A549 (cell line): Measurements from ENCODE around the gene PCDHGA6. TPM values are rescaled to one million over a fixed set of nuclear protein-coding genes. Genes with fewer than 3 reads are reported as not detected.
"Not testable (repeated sequence)": the region's sequence is repeated elsewhere in the genome, so short reads cannot be mapped to it uniquely, and the experiment has no call there.

Experiments used
- ATAC-seq, 2 experiments: fragments of 200-7000 bp in 1 of 2; fragments of >200 bp in 1 of 2; cut with Nextera tagmentation in 1 of 2; cut with Tn5 transposase in 1 of 2; 3 replicates each; pipeline versions ENCODE4 v1.8.0 to v1.9.1; 2018 to 2020; ENCODE audit warnings: mild to moderate bottlenecking in 1 of 2, moderate library complexity in 1 of 2
- CTCF ChIA-PET: fragments of 300-600 bp; sonication (Branson Sonifier 250); formaldehyde crosslinking; extraction: SDS; loops from one replicate; lab custom pipeline; 2021; ENCODE audit warnings: antibody characterized with exemption, inconsistent platforms; lab: Yijun Ruan, JAX
- POLR2A ChIA-PET: fragments of 350-600 bp; formaldehyde crosslinking; extraction: SDS; loops from one replicate; lab custom pipeline; 2021; ENCODE audit warnings: antibody characterized with exemption, inconsistent platforms; lab: Yijun Ruan, JAX
- DNase-seq, 2 experiments: peaks; one replicate each; pipeline versions ENCODE4 v3.0.0 to v3.0.0-alpha.2; 2011 to 2016; ENCODE audit warnings: low read depth in 1 of 2, low spot score in 1 of 2
- FAIRE-seq: peaks from 2 replicates; lab custom pipeline; 2011; peaks lifted over from hg19 to GRCh38; lab: Jason Lieb, UNC
- H3K27ac ChIP-seq, 2 experiments: fragments of >200 bp; sonication (Bioruptor Twin); formaldehyde crosslinking; 3 replicates each; pipeline ENCODE4 v1.5.1; 2016 to 2017
- H3K4me1 ChIP-seq: fragments of >200 bp; sonication (Bioruptor Twin); formaldehyde crosslinking; 3 replicates; pipeline ENCODE4 v1.6.1; 2016
- H3K4me2 ChIP-seq: fragments of >200 bp; sonication (Bioruptor Twin); formaldehyde crosslinking; 3 replicates; pipeline ENCODE4 v1.6.1; 2016
- H3K4me3 ChIP-seq: fragments of >200 bp; sonication (Bioruptor Twin); formaldehyde crosslinking; 3 replicates; pipeline ENCODE4 v1.5.1; 2016
- H3K9me3 ChIP-seq: fragments of >200 bp; sonication (Bioruptor Twin); formaldehyde crosslinking; 3 replicates; pipeline ENCODE4 v1.6.1; 2016
- CHD2 ChIP-seq: fragments of 150-350 bp; IDR thresholded peaks from 2 replicates; pipeline ENCODE4 v1.6.1; 2014; ENCODE audit warnings: low read length; ENCODE audit not compliant: partially characterized antibody
- EHF ChIP-seq: fragments of 250-450 bp; sonication (Bioruptor Pico); IDR thresholded peaks from 2 replicates; pipeline ENCODE4 v1.5.0; 2020; ENCODE audit warnings: mild to moderate bottlenecking
- FOSL2 ChIP-seq, 2 experiments: fragments of 450-650 bp in 1 of 2; fragments of >200 bp in 1 of 2; sonication (Bioruptor Twin) in 1 of 2; formaldehyde crosslinking; IDR thresholded peaks; 2 replicates each; pipeline versions ENCODE4 v1.5.0 to v1.6.1; 2016 to 2020; ENCODE audit warnings: mild to moderate bottlenecking in 1 of 2, moderate library complexity in 1 of 2
- HDAC2 ChIP-seq: fragments of 200-600 bp; sonication (generic); IDR thresholded peaks from 2 replicates; pipeline ENCODE4 v1.6.1; 2016
- HEYL ChIP-seq: fragments of 250-450 bp; sonication (Bioruptor Pico); IDR thresholded peaks from 2 replicates; pipeline ENCODE4 v1.8.0; 2021; ENCODE audit warnings: mild to moderate bottlenecking, moderate library complexity
- HOXA7 ChIP-seq: fragments of 250-450 bp; sonication (Bioruptor Pico); IDR thresholded peaks from 2 replicates; pipeline ENCODE4 v1.5.0; 2020; ENCODE audit warnings: mild to moderate bottlenecking, moderate library complexity
- HOXB13 ChIP-seq: fragments of 250-450 bp; sonication (Bioruptor Pico); IDR thresholded peaks from 2 replicates; pipeline ENCODE4 v1.5.0; 2020; ENCODE audit warnings: low read depth, mild to moderate bottlenecking, moderate library complexity
- JUNB ChIP-seq: fragments of >200 bp; sonication (Bioruptor Twin); formaldehyde crosslinking; IDR thresholded peaks from 2 replicates; pipeline ENCODE4 v1.6.1; 2016
- KDM1A ChIP-seq: fragments of 200-600 bp; sonication (generic); IDR thresholded peaks from 2 replicates; pipeline ENCODE4 v1.6.1; 2016; ENCODE audit warnings: low read depth, mild to moderate bottlenecking
- MAFK ChIP-seq: fragments of 450-650 bp; IDR thresholded peaks from 2 replicates; pipeline ENCODE4 v1.6.1; 2014; ENCODE audit not compliant: partially characterized antibody
- NFE2L2 ChIP-seq: fragments of 150-350 bp; conservative IDR thresholded peaks from 2 replicates; pipeline ENCODE4 v1.6.1; 2014; ENCODE audit warnings: low read length
- RAD21 ChIP-seq, 2 experiments: fragments of >200 bp in 1 of 2; sonication (Bioruptor Twin) in 1 of 2; formaldehyde crosslinking in 1 of 2; IDR thresholded peaks in 1 of 2; conservative IDR thresholded peaks in 1 of 2; 2 replicates in 1 of 2; 3 replicates in 1 of 2; pipeline ENCODE4 v1.6.1; 2012 to 2018; ENCODE audit warnings: inconsistent platforms in 1 of 2
- RFX5 ChIP-seq: fragments of 450-650 bp; IDR thresholded peaks from 2 replicates; pipeline ENCODE4 v1.7.1; 2014; ENCODE audit warnings: antibody characterized with exemption, mild to moderate bottlenecking, moderate library complexity
- RNF2 ChIP-seq: fragments of 200-600 bp; sonication (generic); IDR thresholded peaks from 2 replicates; pipeline ENCODE4 v1.6.1; 2016; ENCODE audit warnings: low read depth, mild to moderate bottlenecking, antibody characterized with exemption, moderate library complexity, borderline replicate concordance
- SREBF2 ChIP-seq: fragments of 450-650 bp; IDR thresholded peaks from 2 replicates; pipeline ENCODE4 v1.6.1; 2014; ENCODE audit warnings: mild to moderate bottlenecking, moderate library complexity
- ZFP36 ChIP-seq: fragments of 450-650 bp; IDR thresholded peaks from 2 replicates; pipeline ENCODE4 v1.6.1; 2014; ENCODE audit warnings: borderline replicate concordance; ENCODE audit not compliant: partially characterized antibody
- ZNF302 ChIP-seq: fragments of 250-450 bp; sonication (Bioruptor Pico); IDR thresholded peaks from 2 replicates; pipeline ENCODE4 v1.9.0; 2021; ENCODE audit warnings: inconsistent platforms, mild to moderate bottlenecking, moderate library complexity
- ZSCAN20 ChIP-seq: fragments of 250-450 bp; sonication (Bioruptor Pico); IDR thresholded peaks from 2 replicates; pipeline ENCODE4 v1.8.0; 2022; ENCODE audit warnings: mild to moderate bottlenecking, moderate library complexity
- WGBS: methylation state at CpG from one replicate; pipeline ENCODE4 v1.1.6; 2017; ENCODE audit errors: missing lambda C conversion rate; 5-methylcytosine and 5-hydroxymethylcytosine counted together
- polyA plus RNA-seq, 4 experiments: library from polyadenylated mRNA; depleted of rRNA in 3 of 4; stranded (reverse); fragments of >200 nt; fragmentation: RNase III in 1 of 4; extraction: RNeasy Plus Mini Kit Qiagen cat#74134 plus additional on column Dnase treatment in 1 of 4; gene quantifications; 2 replicates in 3 of 4; 3 replicates in 1 of 4; pipeline ENCODE4 v1.2.3, GENCODE V29; 2011 to 2017
- TF ChIP-seq, protein P1 (sequence below): fragments of 200-600 bp; sonication (generic); IDR thresholded peaks from 2 replicates; pipeline ENCODE4 v1.6.1; 2016; ENCODE audit warnings: antibody characterized with exemption, mild to moderate bottlenecking, moderate library complexity
- TF ChIP-seq, protein P2 (sequence below): fragments of 450-650 bp; IDR thresholded peaks from 2 replicates; pipeline ENCODE4 v1.6.1; 2014; ENCODE audit warnings: antibody characterized with exemption
- TF ChIP-seq, protein P3 (sequence below): fragments of >200 bp; sonication (Bioruptor Twin); formaldehyde crosslinking; IDR thresholded peaks from 3 replicates; pipeline ENCODE4 v1.5.1; 2016

PCDHGA6 gene
- polyA plus RNA-seq, 2 of the 4 experiments (the other 2 are of a cell fraction), result 0.23 to 1.0 TPM

DNA sequence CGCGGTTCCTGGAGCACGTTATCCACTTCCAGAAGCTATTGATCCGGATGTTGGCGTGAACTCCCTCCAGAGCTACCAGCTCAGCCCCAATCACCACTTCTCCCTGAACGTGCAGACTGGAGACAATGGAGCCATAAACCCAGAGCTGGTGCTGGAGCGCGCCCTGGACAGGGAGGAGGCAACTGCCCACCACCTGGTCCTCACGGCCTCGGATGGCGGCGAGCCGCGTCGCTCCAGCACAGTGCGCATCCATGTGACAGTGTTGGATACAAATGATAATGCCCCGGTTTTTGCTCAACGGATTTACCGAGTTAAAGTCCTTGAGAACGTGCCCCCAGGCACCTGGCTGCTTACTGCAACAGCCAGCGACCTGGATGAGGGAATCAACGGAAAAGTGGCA, 29.7 kb downstream of the PCDHGA6 start:
- DNase-seq, result no peak
- POLR2A ChIA-PET, result no interaction called here
- 70% methylated on average over 22 of the region's 22 CpGs for WGBS
- no peak for FAIRE-seq
- Histone ChIP-seq H3K27ac (no peak overlapping the region), H3K4me3 (no peak overlapping the region), H3K4me2 (no peak overlapping the region), H3K9me3 (peaks cover 76% of the 10 kb centered on the region)
- no peak for ATAC-seq
- CTCF ChIA-PET, result interaction anchor here (0.7 to 1.7 kb wide), 5 partner anchors 15 to 647 kb away, joined by 3 to 4 read pairs (median 3); partner anchors contain the start of genes PCDHGB3 and PCDHGB7
- TF ChIP-seq HEYL (CRISPR knock-in tag) (no peak), HOXA7 (CRISPR knock-in tag) (no peak), KDM1A (no peak), MAFK (no peak), ZNF302 (CRISPR knock-in tag) (no peak), RNF2 (no peak), HDAC2 (no peak), JUNB (no peak), ZFP36 (no peak), ZSCAN20 (CRISPR knock-in tag) (no peak), SREBF2 (no peak), CHD2 (no peak), HOXB13 (CRISPR knock-in tag) (no peak), EHF (CRISPR knock-in tag) (no peak)
- TF ChIP-seq, protein P1, sequence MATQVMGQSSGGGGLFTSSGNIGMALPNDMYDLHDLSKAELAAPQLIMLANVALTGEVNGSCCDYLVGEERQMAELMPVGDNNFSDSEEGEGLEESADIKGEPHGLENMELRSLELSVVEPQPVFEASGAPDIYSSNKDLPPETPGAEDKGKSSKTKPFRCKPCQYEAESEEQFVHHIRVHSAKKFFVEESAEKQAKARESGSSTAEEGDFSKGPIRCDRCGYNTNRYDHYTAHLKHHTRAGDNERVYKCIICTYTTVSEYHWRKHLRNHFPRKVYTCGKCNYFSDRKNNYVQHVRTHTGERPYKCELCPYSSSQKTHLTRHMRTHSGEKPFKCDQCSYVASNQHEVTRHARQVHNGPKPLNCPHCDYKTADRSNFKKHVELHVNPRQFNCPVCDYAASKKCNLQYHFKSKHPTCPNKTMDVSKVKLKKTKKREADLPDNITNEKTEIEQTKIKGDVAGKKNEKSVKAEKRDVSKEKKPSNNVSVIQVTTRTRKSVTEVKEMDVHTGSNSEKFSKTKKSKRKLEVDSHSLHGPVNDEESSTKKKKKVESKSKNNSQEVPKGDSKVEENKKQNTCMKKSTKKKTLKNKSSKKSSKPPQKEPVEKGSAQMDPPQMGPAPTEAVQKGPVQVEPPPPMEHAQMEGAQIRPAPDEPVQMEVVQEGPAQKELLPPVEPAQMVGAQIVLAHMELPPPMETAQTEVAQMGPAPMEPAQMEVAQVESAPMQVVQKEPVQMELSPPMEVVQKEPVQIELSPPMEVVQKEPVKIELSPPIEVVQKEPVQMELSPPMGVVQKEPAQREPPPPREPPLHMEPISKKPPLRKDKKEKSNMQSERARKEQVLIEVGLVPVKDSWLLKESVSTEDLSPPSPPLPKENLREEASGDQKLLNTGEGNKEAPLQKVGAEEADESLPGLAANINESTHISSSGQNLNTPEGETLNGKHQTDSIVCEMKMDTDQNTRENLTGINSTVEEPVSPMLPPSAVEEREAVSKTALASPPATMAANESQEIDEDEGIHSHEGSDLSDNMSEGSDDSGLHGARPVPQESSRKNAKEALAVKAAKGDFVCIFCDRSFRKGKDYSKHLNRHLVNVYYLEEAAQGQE, result no peak
- TF ChIP-seq, all 56 proteins: peak for 0
- H3K4me1 ChIP-seq, result no peaks in the 10 kb centered on the region

DNA sequence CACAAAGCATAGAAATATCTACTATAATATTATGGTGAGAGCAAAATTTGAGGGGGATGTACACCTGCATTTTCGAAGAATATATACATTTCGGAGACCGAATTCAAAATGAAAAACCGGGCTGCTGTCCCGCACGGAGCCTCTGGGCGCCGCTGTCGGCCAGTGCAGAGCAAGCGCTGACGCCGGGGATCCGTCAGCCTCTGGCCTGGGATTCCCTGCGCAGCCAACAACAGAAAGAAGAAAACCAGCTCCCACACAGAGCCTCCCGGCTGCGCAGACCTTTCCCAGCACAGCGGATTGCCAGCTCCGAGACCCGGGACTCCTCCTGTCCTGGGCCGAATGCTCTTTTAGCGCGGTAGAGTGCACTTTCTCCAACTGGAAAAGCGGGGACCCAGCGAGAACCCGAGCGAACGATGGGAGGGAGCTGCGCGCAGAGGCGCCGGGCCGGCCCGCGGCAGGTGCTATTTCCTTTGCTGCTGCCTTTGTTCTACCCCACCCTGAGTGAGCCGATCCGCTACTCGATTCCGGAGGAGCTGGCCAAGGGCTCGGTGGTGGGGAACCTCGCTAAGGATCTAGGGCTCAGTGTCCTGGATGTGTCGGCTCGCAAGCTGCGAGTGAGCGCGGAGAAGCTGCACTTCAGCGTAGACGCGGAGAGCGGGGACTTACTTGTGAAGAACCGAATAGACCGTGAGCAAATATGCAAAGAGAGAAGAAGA, 34.3 kb downstream of the PCDHGA6 start, which contains the start of gene PCDHGB6:
Gene PCDHGB6, plus strand, starts transcription at position 232 of the 716 bp plus-strand sequence. Its CDS starts 182 bp downstream, at position 414.
- ATAC-seq (peak in 1 of 2 experiments; percentile 80; a peak in 3 of 6 replicates), DNase-seq (peak in 1 of 2 experiments; percentile 13)
- POLR2A ChIA-PET, H3K27ac ChIP-seq, H3K4me3 ChIP-seq, FAIRE-seq, H3K4me1 ChIP-seq, H3K4me2 ChIP-seq: not testable (repeated sequence)
- peaks cover 60% of the 10 kb centered on the region for H3K9me3 ChIP-seq
- TF ChIP-seq RAD21 (conservative IDR thresholded peaks at IDR 0.05 in 1 of 2, IDR thresholded peaks at IDR 0.05 in 1 of 2), result peak in 1 of 2 experiments; percentile 27; a peak in 2 of 5 replicates
- CTCF ChIA-PET, result interaction anchor here (1.3 to 1.5 kb wide), 3 partner anchors 9 to 156 kb away, joined by 4 to 5 read pairs (median 4); partner anchors contain the start of gene PCDHGA11
- WGBS, result 61% methylated on average over 35 of the region's 51 CpGs

DNA sequence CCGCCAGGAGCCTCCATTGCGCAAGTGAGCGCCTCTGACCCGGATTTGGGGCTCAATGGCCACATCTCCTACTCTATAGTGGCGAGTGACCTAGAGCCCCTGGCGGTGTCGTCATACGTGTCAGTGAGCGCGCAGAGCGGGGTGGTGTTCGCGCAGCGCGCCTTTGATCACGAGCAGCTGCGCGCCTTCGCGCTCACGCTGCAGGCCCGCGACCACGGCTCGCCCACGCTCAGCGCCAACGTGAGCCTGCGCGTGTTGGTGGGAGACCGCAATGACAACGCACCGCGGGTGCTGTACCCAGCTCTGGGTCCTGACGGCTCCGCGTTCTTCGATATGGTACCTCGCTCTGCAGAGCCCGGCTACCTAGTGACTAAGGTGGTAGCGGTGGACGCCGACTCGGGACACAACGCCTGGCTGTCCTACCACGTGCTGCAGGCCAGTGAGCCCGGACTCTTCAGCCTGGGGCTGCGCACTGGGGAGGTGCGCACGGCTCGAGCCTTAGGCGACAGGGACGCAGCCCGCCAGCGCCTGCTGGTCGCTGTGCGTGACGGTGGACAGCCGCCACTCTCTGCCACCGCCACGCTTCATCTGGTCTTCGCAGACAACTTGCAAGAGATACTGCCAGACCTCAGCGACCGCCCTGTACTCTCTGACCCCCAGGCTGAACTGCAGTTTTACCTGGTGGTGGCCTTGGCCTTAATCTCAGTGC, 36.1 kb downstream of the PCDHGA6 start:
- FAIRE-seq, result no peak

More for the DNA sequence above, 36.1 kb downstream of the PCDHGA6 start:
- Histone ChIP-seq H3K27ac (no peak overlapping the region), H3K4me1 (no peaks in the 10 kb centered on the region), H3K4me3 (no peak overlapping the region), H3K9me3 (peaks cover 50% of the 10 kb centered on the region)
- DNase-seq, result no peak
- POLR2A ChIA-PET, result no interaction called here
- TF ChIP-seq NFE2L2 (no peak), RFX5 (no peak), FOSL2 (IDR thresholded peaks at IDR 0.05) (no peak), FOSL2 (CRISPR knock-in tag; IDR thresholded peaks at IDR 0.05) (no peak)
- TF ChIP-seq, protein P2, sequence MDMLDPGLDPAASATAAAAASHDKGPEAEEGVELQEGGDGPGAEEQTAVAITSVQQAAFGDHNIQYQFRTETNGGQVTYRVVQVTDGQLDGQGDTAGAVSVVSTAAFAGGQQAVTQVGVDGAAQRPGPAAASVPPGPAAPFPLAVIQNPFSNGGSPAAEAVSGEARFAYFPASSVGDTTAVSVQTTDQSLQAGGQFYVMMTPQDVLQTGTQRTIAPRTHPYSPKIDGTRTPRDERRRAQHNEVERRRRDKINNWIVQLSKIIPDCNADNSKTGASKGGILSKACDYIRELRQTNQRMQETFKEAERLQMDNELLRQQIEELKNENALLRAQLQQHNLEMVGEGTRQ, result no peak
- TF ChIP-seq, protein P3, sequence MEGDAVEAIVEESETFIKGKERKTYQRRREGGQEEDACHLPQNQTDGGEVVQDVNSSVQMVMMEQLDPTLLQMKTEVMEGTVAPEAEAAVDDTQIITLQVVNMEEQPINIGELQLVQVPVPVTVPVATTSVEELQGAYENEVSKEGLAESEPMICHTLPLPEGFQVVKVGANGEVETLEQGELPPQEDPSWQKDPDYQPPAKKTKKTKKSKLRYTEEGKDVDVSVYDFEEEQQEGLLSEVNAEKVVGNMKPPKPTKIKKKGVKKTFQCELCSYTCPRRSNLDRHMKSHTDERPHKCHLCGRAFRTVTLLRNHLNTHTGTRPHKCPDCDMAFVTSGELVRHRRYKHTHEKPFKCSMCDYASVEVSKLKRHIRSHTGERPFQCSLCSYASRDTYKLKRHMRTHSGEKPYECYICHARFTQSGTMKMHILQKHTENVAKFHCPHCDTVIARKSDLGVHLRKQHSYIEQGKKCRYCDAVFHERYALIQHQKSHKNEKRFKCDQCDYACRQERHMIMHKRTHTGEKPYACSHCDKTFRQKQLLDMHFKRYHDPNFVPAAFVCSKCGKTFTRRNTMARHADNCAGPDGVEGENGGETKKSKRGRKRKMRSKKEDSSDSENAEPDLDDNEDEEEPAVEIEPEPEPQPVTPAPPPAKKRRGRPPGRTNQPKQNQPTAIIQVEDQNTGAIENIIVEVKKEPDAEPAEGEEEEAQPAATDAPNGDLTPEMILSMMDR, result no peak
- TF ChIP-seq, all 56 proteins: peak for 0
- 87% methylated on average over 61 of the region's 64 CpGs for WGBS
- H3K4me2 ChIP-seq, result no peak overlapping the region
- CTCF ChIA-PET, result no interaction called here
- no peak for ATAC-seq
